Medulla oblongata (tissue), 1 donor: ENCODE data around the gene GON4L.
"Not testable (repeated sequence)": the region's sequence is repeated elsewhere in the genome, so short reads cannot be mapped to it uniquely, and the experiment has no call there.

ENCODE experiments used
- DNase-seq: peaks from one replicate; pipeline ENCODE4 v3.0.0-alpha.2; 2015; ENCODE audit errors: extremely low spot score

Gene GON4L

DNA sequence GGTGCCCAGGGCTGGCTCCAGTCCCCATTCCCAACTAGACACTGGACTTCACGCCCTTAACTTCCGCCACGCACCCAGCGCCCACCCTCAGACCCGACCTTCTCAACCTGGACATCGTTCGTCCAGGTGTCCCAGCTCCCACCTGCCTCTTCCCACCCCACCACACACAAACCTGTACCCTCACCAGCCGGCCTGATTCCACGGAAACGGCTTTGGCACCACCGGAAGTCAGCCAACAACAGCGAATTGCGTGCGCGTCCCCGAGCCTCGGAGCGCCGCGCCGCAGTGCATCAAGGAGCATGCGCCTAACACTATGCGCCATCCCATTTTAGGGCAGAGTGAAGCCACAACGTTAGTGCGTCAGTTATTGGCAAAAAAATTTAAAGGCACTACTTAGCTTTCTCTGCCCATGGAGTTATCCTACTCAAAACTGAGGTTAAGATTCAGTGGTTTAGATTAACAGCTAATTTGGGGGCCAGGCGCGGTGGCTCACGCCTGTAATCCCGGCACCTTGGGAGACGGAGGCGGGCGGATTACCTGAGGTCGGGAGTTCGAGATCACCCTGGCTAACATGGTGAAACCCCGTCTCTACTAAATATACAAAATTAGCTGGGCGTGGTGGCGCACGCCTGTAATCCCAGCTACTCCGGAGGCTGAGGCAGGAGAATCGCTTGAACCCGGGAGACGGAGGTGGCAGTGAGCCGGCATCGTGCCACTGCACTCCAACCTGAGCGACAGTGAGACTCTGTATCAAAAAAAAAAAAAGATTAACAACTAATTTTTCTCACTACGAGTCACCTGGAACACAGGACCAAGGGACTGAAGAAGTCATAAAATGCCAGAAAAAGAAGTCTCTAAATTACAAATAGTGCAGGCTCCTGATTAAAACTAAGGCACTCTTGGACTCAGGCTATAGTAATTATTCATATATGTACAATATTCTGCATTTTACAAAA, at the start of gene GON4L:
GON4L (minus strand) TSS at position 240 of the 956 bp plus-strand sequence. CDS start 3,434 bp downstream, outside the sequence.
- DNase-seq: peak; percentile 96

GRCh38 chr1:155904261-155904660, 47.2 kb upstream of the GON4L start:
- DNase-seq: no peak

DNA sequence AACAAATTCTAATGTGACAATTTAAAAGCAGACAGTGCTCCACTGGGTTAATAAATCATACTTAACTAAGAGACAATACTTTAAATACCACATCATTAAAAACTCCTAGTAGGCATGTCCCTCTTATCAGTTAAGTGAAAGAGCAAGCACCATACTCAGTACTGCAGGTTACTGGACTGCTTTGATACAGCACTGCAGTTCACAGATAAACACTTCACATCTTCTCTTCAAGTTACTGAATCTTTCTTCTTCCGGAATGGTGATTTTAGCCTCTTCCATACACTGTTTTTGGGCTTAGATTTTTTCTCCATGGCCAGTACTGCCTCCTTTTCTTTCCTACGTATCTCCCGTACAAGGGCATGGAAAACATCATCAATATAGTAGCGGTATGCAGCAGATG, 43.1 kb upstream of the GON4L start:
- DNase-seq: no peak

DNA sequence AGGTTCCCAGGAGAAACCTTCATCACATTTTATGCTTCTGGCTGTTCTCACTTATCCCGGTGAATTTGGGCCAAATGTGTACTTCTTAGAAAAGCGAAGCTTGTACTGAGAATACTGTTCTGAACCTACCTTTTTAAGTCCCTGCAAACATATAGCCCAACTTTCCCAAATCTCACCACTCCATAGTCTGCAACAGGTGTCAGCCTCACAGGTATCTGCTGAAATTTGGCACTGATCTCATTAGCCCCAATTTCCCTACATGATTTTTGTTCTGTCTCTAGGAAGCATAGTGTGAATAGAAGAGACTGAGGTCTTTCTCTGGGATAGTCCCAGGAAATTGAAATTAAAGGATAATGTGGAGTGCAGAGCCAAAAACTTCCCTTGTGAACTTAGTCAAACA, 42.7 kb upstream of the GON4L start:
- DNase-seq: no peak

DNA sequence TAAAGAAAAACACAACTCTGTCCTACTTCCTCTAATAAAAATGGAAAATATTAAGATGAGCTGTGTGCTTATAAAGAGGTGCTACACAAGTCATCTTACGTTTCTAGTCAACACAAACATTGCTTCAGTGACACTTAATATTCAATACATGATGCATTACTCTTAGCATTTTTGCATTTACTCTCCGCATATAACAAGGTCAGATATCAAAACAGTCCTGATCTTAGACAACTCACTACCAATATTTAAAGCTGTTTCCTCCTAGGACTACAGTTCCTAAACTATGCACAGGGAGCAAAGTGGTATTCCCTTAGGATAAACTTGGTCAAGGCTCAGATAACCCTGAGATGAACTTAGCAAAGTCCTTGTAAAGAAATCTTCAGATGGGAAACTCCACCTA, 41.9 kb upstream of the GON4L start:
- DNase-seq: no peak

- DNase-seq: no peak
Measured at GRCh38 chr1:155897746-155898145, 40.7 kb upstream of the GON4L start.

- DNase-seq: not testable (repeated sequence)
Measured at GRCh38 chr1:155896476-155896875, 39.5 kb upstream of the GON4L start.

- DNase-seq: not testable (repeated sequence)
Measured at GRCh38 chr1:155895617-155896016, 38.6 kb upstream of the GON4L start.

DNA sequence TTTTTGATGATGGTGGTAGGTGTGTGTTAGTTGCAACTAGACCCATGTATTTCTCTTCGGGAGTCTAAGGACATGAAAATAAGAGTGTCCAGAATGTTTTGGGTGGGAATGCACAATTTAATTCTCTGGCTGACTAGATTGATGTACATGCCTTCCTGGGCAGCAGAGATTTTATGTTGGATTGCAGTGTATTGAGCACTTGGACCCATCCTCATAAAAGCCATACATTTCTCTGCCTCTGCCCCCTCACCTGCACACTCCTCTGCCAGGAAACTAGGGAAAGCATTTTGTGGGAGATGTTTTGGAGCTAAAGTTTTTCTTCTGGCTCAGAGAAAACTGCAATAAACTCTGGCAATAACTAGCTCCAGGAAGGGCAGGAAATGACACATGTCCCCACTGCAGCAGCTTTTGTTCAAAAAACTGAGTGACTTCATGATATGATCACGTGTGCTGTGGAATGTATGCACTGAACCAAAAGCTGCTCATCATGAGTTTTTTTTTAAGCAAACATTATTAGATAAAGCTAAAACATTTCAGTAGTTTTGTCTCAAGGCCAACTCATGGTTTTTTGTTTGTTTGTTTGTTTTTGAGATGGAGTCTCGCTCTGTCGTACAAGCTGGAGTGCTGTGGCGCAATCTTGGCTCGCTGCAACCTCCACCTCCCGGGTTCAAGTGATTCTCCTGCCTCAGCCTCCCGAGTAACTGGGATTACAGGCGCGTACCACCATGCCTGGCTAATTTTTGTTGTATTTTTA, 36.6 kb upstream of the GON4L start:
- DNase-seq: no peak

GRCh38 chr1:155892796-155893195, 35.8 kb upstream of the GON4L start:
- DNase-seq: no peak

GRCh38 chr1:155890251-155890650, 33.2 kb upstream of the GON4L start:
- DNase-seq: no peak

DNA sequence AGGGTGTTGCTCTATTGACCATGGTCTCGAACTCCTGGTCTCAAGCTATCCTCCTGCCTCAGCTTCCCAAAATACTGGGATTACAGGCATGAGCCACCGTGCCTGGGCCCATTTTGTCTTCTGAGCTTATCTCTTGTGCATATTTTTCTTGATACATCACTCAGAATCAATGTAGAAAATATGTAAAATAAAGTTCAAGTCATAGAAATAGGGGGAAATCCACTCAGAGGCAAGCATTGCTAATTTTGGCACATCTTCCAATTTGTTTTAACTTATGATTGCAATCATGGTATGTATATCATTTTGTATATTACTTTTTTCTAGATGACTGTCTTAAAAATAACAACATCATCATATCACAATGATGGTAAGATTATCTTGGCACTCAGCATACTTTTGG, 32.6 kb upstream of the GON4L start:
- no peak for DNase-seq

DNA sequence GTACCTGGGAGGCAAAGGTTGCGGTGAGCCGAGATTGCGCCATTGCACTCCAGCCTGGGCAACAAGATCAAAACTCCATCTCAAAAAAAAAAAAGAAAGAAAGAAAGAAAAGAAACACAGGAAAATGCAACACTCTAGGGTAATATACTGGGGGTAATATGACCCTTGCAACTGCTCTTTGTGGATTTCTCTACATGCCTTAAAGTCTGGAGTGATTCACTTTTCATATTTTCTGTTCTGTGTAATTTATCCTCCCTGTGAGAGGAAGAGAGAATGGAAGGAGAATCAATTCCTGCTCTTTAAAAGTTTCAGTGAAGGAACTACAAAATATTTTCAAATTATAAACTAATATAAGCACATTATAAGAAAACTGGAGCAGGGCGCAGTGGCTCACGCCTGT, 31.5 kb upstream of the GON4L start:
- no peak for DNase-seq

DNA sequence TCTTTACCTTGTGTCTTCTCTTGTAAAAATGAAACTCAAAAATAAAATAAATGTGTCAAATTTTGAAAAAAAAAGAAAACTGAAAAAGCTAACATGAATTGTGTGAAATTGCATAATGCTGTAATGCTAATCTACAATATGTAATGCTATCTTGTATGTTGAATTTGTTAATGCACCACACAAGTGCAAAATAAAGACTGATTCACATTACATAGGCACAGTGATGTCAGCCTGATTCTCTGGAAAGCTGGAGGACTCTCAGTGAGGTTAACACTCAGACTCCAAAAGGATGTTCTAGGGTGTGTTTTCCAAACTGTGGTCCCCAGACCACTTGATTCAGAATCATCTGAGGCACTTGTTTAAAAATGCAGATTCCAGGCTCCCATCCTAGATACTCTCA, 28.0 kb upstream of the GON4L start:
- no peak for DNase-seq

DNA sequence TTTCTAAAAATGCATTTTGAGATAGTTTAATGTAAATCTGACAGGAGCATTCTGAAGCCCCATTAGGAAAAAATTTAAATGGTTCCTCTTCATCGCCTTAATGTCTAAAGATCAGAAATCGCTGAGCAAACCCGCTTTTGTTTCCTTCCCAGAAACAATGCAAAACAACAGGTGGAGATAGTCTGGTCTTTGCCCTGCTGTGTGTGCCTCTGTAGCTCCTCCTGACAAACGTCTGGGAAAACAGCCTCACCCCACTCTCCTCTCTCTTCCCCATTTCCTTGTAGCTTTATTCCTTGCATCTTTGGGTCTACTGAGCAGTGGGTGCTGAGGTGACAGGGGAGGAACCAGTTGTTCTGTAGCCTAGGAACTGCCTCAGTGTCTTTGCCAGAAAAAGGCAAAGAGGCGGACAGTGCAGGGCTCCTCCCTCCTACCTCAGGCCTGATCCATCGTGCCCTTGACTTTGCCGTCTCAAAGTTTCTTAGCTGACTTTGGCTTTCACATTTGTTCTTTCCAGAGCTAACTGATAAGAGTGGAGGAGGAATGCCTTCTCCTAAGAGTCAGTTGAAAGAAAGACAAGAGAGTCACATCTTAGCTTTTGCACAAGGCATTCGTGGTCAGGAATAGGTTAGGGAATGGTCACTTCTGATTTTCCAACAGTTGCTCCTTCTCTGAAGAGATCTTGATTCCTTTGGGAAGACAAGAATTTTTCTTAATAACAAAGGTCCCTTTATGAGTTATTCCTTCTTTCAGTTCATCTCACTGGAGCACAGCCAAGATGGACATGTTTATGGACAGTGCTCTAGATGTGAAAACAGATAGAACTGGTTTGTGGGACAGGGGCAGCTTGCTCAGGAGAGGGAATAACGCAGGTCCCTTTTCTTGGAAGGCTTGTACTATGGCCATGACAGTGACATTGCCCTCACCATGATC, 27.3 kb upstream of the GON4L start:
- DNase-seq: no peak

- no peak for DNase-seq
Measured at GRCh38 chr1:155882766-155883165, 25.8 kb upstream of the GON4L start.

DNA sequence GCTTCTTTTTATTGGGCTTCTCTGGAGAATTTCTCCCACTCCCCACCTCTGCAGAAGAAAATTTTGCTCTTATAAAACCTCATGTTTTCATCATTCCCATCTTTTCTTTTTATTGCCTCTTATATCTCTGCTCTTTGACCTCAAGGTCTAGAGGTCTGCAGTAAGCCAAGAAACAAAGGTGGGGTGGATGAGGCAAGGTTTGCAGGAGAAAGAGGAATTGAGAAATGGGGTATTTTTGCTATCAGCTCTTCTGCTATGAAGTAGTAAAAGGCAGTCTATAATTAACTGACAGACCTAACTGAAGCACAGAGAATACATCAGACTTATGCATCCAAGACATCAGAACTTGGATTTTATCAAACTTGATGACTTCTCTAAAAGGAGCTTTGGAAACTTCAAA, 25.2 kb upstream of the GON4L start:
- no peak for DNase-seq

GRCh38 chr1:155880950-155881349, 23.9 kb upstream of the GON4L start:
- no peak for DNase-seq

- no peak for DNase-seq
Measured at GRCh38 chr1:155880251-155880650, 23.2 kb upstream of the GON4L start.

DNA sequence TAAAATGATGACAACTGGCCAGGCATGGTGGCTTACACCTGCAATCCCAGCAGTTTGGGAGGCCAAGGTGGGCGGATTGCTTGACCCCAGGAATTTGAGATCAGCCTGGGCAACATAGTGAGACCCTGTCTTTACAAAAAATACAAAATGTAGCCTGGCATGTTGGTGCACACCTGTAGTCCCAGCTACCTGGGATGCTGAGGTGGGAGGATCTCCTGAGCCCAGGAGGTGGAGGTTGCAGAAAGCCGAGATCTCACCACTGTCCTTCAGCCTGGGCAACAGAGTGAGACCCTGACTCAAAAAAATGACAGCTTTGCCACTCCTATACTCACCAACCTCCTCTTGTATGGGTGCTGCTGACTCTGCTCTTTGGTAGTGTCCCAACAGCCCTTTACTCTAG, 20.9 kb upstream of the GON4L start:
- DNase-seq: no peak

GRCh38 chr1:155873860-155874259, 16.8 kb upstream of the GON4L start:
- no peak for DNase-seq

- peak; percentile 91 for DNase-seq
Measured at GRCh38 chr1:155872527-155872926, 15.5 kb upstream of the GON4L start.
